Esophagus (tissue), 2 donors: Measurements from ENCODE around the gene ALDH18A1. TPM values are rescaled to one million over a fixed set of nuclear protein-coding genes. Genes with fewer than 3 reads are reported as not detected.

Experiments
- polyA plus RNA-seq, 2 donors: library from polyadenylated mRNA; stranded (reverse); fragments of 200-250 nt; gene quantifications; one replicate each; pipeline ENCODE4 v1.2.3, GENCODE V29; 2013
- donor health status: healthy with polysubstance abuse.
- donor health status: Bipolar disorder and iron deficiency.

The ALDH18A1 gene
- polyA plus RNA-seq, 2 donors = 15.7 to 18.5 TPM

Other genes starting within 250 kb of the ALDH18A1 start
- gene SORBS1, start 95.3 kb downstream of the ALDH18A1 start, polyA plus RNA-seq = 10 to 100 TPM; 32.7 to 66.3 TPM
- gene TCTN3, start 37.2 kb upstream of the ALDH18A1 start, polyA plus RNA-seq = 10 to 100 TPM in 1 of 2 donors, 1 to 10 TPM in 1; 6.4 to 10.5 TPM
- 1 to 10 TPM; 2.4 to 3.7 TPM for gene ENTPD1, start 99.5 kb upstream of the ALDH18A1 start, polyA plus RNA-seq